DOHH2 (cell line): ENCODE measurements around the gene OPRL1.
A peak's percentile ranks its signal among the peaks of the same experiment; 100 is the strongest.

ENCODE experiments used
- H3F3A ChIP-seq: fragments of 200-600 bp; sonication (generic), shearing (Covaris generic); 2 replicates; pipeline ENCODE4 v1.6.0; 2016; ENCODE audit warnings: antibody characterized with exemption, mild to moderate bottlenecking; ENCODE audit not compliant: control insufficient read depth, insufficient read depth
- H3K27ac ChIP-seq: fragments of 200-600 bp; sonication (generic); 2 replicates; pipeline ENCODE4 v1.5.1; 2014; ENCODE audit warnings: low read depth, mild to moderate bottlenecking, low read length, moderate library complexity
- H3K27me3 ChIP-seq: fragments of 200-600 bp; sonication (generic); 2 replicates; pipeline ENCODE4 v1.6.1; 2014; ENCODE audit warnings: mild to moderate bottlenecking, low read length, mixed read lengths; ENCODE audit not compliant: control insufficient read depth
- H3K36me3 ChIP-seq: fragments of 200-600 bp; sonication (generic); 2 replicates; pipeline ENCODE4 v1.6.1; 2014; ENCODE audit warnings: mild to moderate bottlenecking, low read length, moderate library complexity, mixed read lengths; ENCODE audit not compliant: control insufficient read depth
- H3K4me1 ChIP-seq: fragments of 200-600 bp; sonication (generic); 2 replicates; pipeline ENCODE4 v1.6.1; 2014; ENCODE audit warnings: mild to moderate bottlenecking, low read length, mixed read lengths; ENCODE audit not compliant: control insufficient read depth
- H3K4me2 ChIP-seq: fragments of 200-600 bp; sonication (generic); 2 replicates; pipeline ENCODE4 v1.6.0; 2014; ENCODE audit warnings: mild to moderate bottlenecking, low read length, moderate library complexity
- H3K4me3 ChIP-seq: fragments of 200-600 bp; sonication (generic); 2 replicates; pipeline ENCODE4 v1.5.1; 2014; ENCODE audit warnings: mild to moderate bottlenecking, low read length, mixed read lengths
- H3K79me2 ChIP-seq: fragments of 200-600 bp; sonication (generic); 2 replicates; pipeline ENCODE4 v1.6.1; 2014; ENCODE audit warnings: mild to moderate bottlenecking, low read length, mixed read lengths; ENCODE audit not compliant: control insufficient read depth
- H3K9me2 ChIP-seq: fragments of 200-600 bp; sonication (generic); replicated peaks from 2 replicates; pipeline ENCODE4 v1.6.1; 2014; ENCODE audit warnings: mild to moderate bottlenecking, low read length, mixed read lengths; ENCODE audit not compliant: control insufficient read depth
- H3K9me3 ChIP-seq: fragments of 200-600 bp; sonication (generic); 2 replicates; pipeline ENCODE4 v1.6.1; 2014; ENCODE audit warnings: antibody characterized with exemption, low read length, mixed read lengths; ENCODE audit not compliant: control insufficient read depth, insufficient read depth
- H4K20me1 ChIP-seq: fragments of 200-600 bp; sonication (generic); 2 replicates; pipeline ENCODE4 v1.6.0; 2014; ENCODE audit warnings: low read depth, mild to moderate bottlenecking, antibody characterized with exemption, low read length, moderate library complexity; ENCODE audit not compliant: control insufficient read depth, insufficient read depth
- EZH2phosphoT487 ChIP-seq: fragments of 200-600 bp; sonication (generic); IDR thresholded peaks from 2 replicates; pipeline ENCODE4 v1.6.1; 2017; ENCODE audit warnings: borderline replicate concordance, mild to moderate bottlenecking, antibody characterized with exemption, low read length, moderate library complexity, mixed read lengths
- TF ChIP-seq, protein P1 (sequence below): fragments of 200-600 bp; sonication (generic); IDR thresholded peaks from one replicate; pipeline ENCODE4 v1.5.1; 2014; ENCODE audit warnings: antibody characterized with exemption, mild to moderate bottlenecking, low read depth, low read length; ENCODE audit not compliant: poor library complexity, severe bottlenecking

OPRL1 gene

DNA sequence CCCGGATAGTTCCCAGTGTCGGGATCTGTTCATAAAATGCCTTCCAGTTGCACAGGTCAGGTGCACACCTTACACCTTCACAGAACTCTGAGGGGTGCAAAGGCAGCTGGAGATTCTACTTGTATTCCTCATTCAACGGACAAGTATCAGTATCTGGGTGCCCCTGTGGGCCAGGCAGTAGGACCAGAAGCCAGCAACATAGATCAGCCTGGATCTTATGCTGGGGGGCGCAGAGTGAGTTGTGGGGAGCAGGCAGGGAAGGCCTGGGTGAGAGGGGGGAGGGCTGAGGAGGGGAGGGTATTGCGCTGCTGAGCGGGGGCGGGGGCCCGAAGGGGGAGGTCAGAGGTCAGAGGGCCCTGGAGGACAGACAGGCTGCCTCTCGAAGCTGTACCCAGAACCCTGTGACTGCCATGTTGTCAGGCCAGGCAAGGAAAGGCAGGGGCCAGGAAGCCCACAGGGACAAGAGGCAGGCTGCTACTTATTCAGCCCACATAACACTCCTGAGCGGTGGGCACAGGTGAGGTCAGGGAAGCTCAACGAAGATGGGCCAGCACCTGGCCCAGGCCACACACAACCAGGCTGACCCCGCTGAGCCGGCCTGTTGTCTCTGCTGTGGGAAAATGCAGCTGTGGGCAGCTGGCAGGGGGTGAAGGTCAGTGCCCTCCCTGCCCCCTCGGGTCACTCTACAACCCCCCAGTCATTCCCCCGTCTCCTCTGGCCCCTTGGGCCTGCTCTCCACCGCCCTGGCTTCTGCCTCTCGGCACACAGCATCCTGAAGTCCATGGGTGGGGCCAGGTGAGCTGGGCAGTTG, 1.1 kb downstream of the OPRL1 start:
- Histone ChIP-seq H3K4me3 (peak overlapping the region; percentile 82), H3F3A (peaks cover 23% of the 10 kb centered on the region), H3K4me1 (peaks cover 58% of the 10 kb centered on the region), H3K9me2 (no peaks in the 10 kb centered on the region), H4K20me1 (no peaks in the 10 kb centered on the region), H3K79me2 (peaks cover 23% of the 10 kb centered on the region), H3K9me3 (no peaks in the 10 kb centered on the region), H3K27ac (no peak overlapping the region), H3K4me2 (peak overlapping the region; percentile 89), H3K36me3 (peaks cover 22% of the 10 kb centered on the region), H3K27me3 (peaks cover 26% of the 10 kb centered on the region)
- no peak for TF ChIP-seq EZH2phosphoT487

DNA sequence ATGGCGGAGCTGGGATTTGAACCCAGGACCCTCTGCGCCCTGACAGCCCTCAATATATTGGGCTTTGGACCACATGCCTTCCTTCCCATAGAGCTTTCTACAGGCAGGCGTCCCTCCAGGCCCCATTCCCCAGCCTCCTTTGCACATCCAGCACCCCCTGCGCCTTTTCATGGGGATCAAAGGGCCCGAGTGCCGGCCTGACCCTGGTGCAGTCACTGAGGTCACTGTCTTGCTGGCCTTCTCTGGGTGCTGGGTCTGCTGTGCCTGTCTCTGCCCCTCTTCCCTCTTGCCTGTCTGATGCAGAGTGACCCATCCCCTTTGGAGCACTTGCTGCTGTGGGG, 1.7 kb downstream of the OPRL1 start:
- Histone ChIP-seq H3K4me1 (peaks cover 52% of the 10 kb centered on the region), H3K9me2 (no peaks in the 10 kb centered on the region), H3K4me2 (no peak overlapping the region), H4K20me1 (no peaks in the 10 kb centered on the region), H3K36me3 (peaks cover 16% of the 10 kb centered on the region), H3K27me3 (peaks cover 26% of the 10 kb centered on the region), H3F3A (peaks cover 23% of the 10 kb centered on the region), H3K9me3 (0 out of 2 replicates have a peak, but pooled peaks cover under 1% of the 10 kb centered on the region), H3K4me3 (no peak overlapping the region), H3K27ac (no peak overlapping the region), H3K79me2 (peaks cover 18% of the 10 kb centered on the region)
- TF ChIP-seq EZH2phosphoT487, result no peak
- TF ChIP-seq, protein P1, sequence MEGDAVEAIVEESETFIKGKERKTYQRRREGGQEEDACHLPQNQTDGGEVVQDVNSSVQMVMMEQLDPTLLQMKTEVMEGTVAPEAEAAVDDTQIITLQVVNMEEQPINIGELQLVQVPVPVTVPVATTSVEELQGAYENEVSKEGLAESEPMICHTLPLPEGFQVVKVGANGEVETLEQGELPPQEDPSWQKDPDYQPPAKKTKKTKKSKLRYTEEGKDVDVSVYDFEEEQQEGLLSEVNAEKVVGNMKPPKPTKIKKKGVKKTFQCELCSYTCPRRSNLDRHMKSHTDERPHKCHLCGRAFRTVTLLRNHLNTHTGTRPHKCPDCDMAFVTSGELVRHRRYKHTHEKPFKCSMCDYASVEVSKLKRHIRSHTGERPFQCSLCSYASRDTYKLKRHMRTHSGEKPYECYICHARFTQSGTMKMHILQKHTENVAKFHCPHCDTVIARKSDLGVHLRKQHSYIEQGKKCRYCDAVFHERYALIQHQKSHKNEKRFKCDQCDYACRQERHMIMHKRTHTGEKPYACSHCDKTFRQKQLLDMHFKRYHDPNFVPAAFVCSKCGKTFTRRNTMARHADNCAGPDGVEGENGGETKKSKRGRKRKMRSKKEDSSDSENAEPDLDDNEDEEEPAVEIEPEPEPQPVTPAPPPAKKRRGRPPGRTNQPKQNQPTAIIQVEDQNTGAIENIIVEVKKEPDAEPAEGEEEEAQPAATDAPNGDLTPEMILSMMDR, result no peak

DNA sequence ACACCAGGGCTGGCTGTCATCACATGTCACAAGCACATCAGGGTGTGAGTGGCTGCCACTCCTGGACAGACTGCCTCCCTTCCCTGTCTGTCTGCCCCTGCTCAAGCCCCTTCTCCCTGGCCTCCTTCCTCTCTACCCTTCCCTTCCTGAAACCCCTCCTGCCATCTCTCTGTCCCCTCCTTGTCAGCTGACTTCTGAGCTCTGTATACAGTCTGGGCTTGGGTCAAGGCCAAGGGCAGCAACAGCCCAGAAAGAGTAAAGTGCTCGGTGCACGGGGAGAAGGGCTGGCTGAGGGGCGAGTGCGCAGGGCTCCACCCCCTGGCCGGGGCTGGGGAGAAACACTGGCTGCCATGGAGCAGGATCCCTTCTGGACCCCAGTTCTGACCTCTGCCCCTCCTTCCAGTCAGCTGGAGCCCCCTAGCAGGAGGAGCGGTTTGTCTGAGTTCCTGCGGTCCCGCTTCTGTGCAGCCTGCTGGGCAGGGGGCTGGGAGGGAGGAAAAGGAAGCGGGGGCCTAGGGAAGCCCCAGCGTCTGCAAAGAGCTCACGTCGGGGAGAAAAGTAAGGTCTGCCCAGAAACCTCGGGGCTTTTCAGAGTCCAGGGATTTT, 2.3 kb downstream of the OPRL1 start:
- no peaks in the 10 kb centered on the region for H4K20me1 ChIP-seq
- 0 out of 2 replicates have a peak, but pooled peaks cover 3% of the 10 kb centered on the region for H3K9me3 ChIP-seq
- H3F3A ChIP-seq, result peaks cover 23% of the 10 kb centered on the region
- H3K4me3 ChIP-seq, result no peak overlapping the region
- TF ChIP-seq EZH2phosphoT487, result no peak
- TF ChIP-seq, protein P1, result peak; percentile 31
- H3K36me3 ChIP-seq, result peaks cover 12% of the 10 kb centered on the region
- no peak overlapping the region for H3K27ac ChIP-seq
- no peaks in the 10 kb centered on the region for H3K9me2 ChIP-seq
- H3K79me2 ChIP-seq, result peaks cover 12% of the 10 kb centered on the region
- H3K4me2 ChIP-seq, result peak overlapping the region; percentile 58
- H3K4me1 ChIP-seq, result peaks cover 45% of the 10 kb centered on the region
- H3K27me3 ChIP-seq, result peaks cover 26% of the 10 kb centered on the region
